ENCODE data around the gene TRPC1. TPM values are rescaled to one million over a fixed set of nuclear protein-coding genes. Genes with fewer than 3 reads are reported as not detected.
A peak's percentile ranks its signal among the peaks of the same experiment; 100 is the strongest.

The TRPC1 gene
- total RNA-seq, 6 experiments from 2014 or later: 8.9 to 14.6 (median 11.1) TPM

GRCh38 chr3:142850395-142851023 is 126.7 kb downstream of the TRPC1 start:
- peak; percentile 82 for DNase-seq
- H3K4me3 Mint-ChIP-seq: no peak overlapping the region
- no peak overlapping the region for H3K27ac Mint-ChIP-seq
- TF ChIP-seq CTCF (IDR thresholded peaks at IDR 0.05): no peak
- H3K4me1 Mint-ChIP-seq (ENCODE audit: low read depth): peaks cover 14% of the 10 kb centered on the region
- no peaks in the 10 kb centered on the region for H3K36me3 Mint-ChIP-seq (ENCODE audit: low read depth)
- no peaks in the 10 kb centered on the region for H3K9me3 Mint-ChIP-seq
- H3K27me3 Mint-ChIP-seq (ENCODE audit: insufficient read depth): peaks cover 4% of the 10 kb centered on the region

GRCh38 chr3:142852009-142852408 is 128.2 kb downstream of the TRPC1 start:
- H3K36me3 Mint-ChIP-seq (ENCODE audit: low read depth): no peaks in the 10 kb centered on the region
- TF ChIP-seq CTCF (IDR thresholded peaks at IDR 0.05): no peak
- no peaks in the 10 kb centered on the region for H3K9me3 Mint-ChIP-seq
- H3K27me3 Mint-ChIP-seq (ENCODE audit: insufficient read depth): peaks cover 4% of the 10 kb centered on the region
- H3K4me1 Mint-ChIP-seq (ENCODE audit: low read depth): peaks cover 14% of the 10 kb centered on the region
- DNase-seq: no peak
- no peak overlapping the region for H3K4me3 Mint-ChIP-seq
- H3K27ac Mint-ChIP-seq: no peak overlapping the region

- no peak for TF ChIP-seq CTCF (IDR thresholded peaks at IDR 0.05)
- H3K4me3 Mint-ChIP-seq: no peak overlapping the region; the same call in 1 of the 2 replicates
- peaks cover 8% of the 10 kb centered on the region for H3K27me3 Mint-ChIP-seq (ENCODE audit: insufficient read depth)
- no peak overlapping the region for H3K27ac Mint-ChIP-seq
- H3K4me1 Mint-ChIP-seq (ENCODE audit: low read depth): peaks cover 14% of the 10 kb centered on the region
- no peaks in the 10 kb centered on the region for H3K36me3 Mint-ChIP-seq (ENCODE audit: low read depth)
- DNase-seq: peak; percentile 26
- no peaks in the 10 kb centered on the region for H3K9me3 Mint-ChIP-seq
Measured at GRCh38 chr3:142853270-142854168, 129.7 kb downstream of the TRPC1 start.

- peaks cover 19% of the 10 kb centered on the region for H3K27me3 Mint-ChIP-seq (ENCODE audit: insufficient read depth)
Measured at GRCh38 chr3:142857056-142857455, 133.2 kb downstream of the TRPC1 start.

More at GRCh38 chr3:142857056-142857455, 133.2 kb downstream of the TRPC1 start:
- TF ChIP-seq CTCF (IDR thresholded peaks at IDR 0.05): peak; percentile 38
- H3K27ac Mint-ChIP-seq: no peak overlapping the region
- no peaks in the 10 kb centered on the region for H3K9me3 Mint-ChIP-seq
- no peak overlapping the region for H3K4me3 Mint-ChIP-seq
- H3K36me3 Mint-ChIP-seq (ENCODE audit: low read depth): no peaks in the 10 kb centered on the region
- peak; percentile 38 for DNase-seq
- peaks cover 14% of the 10 kb centered on the region for H3K4me1 Mint-ChIP-seq (ENCODE audit: low read depth)

Other genes starting within 250 kb of the TRPC1 start
- gene ATR, start 145.3 kb upstream of the TRPC1 start, total RNA-seq (2021; fragmentation: NEBNext Ultra II Directional; extraction: Animal tissue kit (Norgen Biotek cat#: 25700)): 10 to 100 TPM; 23.3 to 25.6 (median 24.3) TPM
- gene PLS1, start 127.6 kb upstream of the TRPC1 start, total RNA-seq (2021; fragmentation: NEBNext Ultra II Directional; extraction: Animal tissue kit (Norgen Biotek cat#: 25700)): 1 to 10 TPM in 4 of 6 experiments, under 1 TPM in 2; 0.64 to 1.4 (median 1.2) TPM
- gene PCOLCE2, start 165.0 kb downstream of the TRPC1 start, total RNA-seq (2021; fragmentation: NEBNext Ultra II Directional; extraction: Animal tissue kit (Norgen Biotek cat#: 25700)): 10 to 100 TPM in 4 of 6 experiments, 1 to 10 TPM in 1, under 1 TPM in 1; 0.74 to 17.3 (median 14.6) TPM
- under 1 TPM in 4 of 6 experiments, not detected in 2; 0.11 to 0.30 (median 0.17) TPM for gene PAQR9, start 239.6 kb downstream of the TRPC1 start, total RNA-seq (2021; fragmentation: NEBNext Ultra II Directional; extraction: Animal tissue kit (Norgen Biotek cat#: 25700))